ENCODE results near the gene ZNF2. TPM values are rescaled to one million over a fixed set of nuclear protein-coding genes. Genes with fewer than 3 reads are reported as not detected.

The ZNF2 gene
- total RNA-seq, 1 donor from 2014 or later, result 6.1 TPM

GRCh38 chr2:95231723-95232122 is 66.1 kb downstream of the ZNF2 start:
- TF ChIP-seq CTCF (IDR thresholded peaks at IDR 0.05; ENCODE audit: insufficient read depth, low read length, poor library complexity, severe bottlenecking), result peak; percentile 88
- no peaks in the 10 kb centered on the region for H3K36me3 ChIP-seq (ENCODE audit: control insufficient read depth, insufficient read depth, low read length)
- DNase-seq (ENCODE audit: low read depth), result peak; percentile 54

GRCh38 chr2:95232232-95232631 is 66.6 kb downstream of the ZNF2 start:
- Histone ChIP-seq H3K27me3 (ENCODE audit: control insufficient read depth, insufficient read depth, low read length) (no peaks in the 10 kb centered on the region), H3K4me3 (ENCODE audit: low read depth, low read length) (no peak overlapping the region), H3K36me3 (ENCODE audit: control insufficient read depth, insufficient read depth, low read length) (no peaks in the 10 kb centered on the region)
- no peak for DNase-seq (ENCODE audit: low read depth)
- no peak for TF ChIP-seq CTCF (IDR thresholded peaks at IDR 0.05; ENCODE audit: insufficient read depth, low read length, poor library complexity, severe bottlenecking)

More at GRCh38 chr2:95231723-95232122, 66.1 kb downstream of the ZNF2 start:
- Histone ChIP-seq H3K27me3 (ENCODE audit: control insufficient read depth, insufficient read depth, low read length) (no peaks in the 10 kb centered on the region), H3K4me3 (ENCODE audit: low read depth, low read length) (no peak overlapping the region)

Other genes starting within 250 kb of the ZNF2 start
- 9.6 and 19.1 TPM in 2 replicates for gene MAL, start 140.1 kb upstream of the ZNF2 start, total RNA-seq
- gene MRPS5, start 44.0 kb upstream of the ZNF2 start, total RNA-seq, result 44.9 and 66.1 TPM in 2 replicates
- gene ZNF514, start 6.0 kb upstream of the ZNF2 start, total RNA-seq, result 8.2 and 8.9 TPM in 2 replicates
- 6.7 and 9.1 TPM in 2 replicates for gene ZNF892, start 41.7 kb downstream of the ZNF2 start, total RNA-seq
- gene PROM2, start 108.6 kb downstream of the ZNF2 start, total RNA-seq, result 2.3 and 3.4 TPM in 2 replicates
- gene KCNIP3, start 131.5 kb downstream of the ZNF2 start, total RNA-seq, result 5.1 and 7.2 TPM in 2 replicates
- 47.4 and 55.9 TPM in 2 replicates for gene FAHD2A, start 236.9 kb downstream of the ZNF2 start, total RNA-seq